RWPE2 (cell line): ENCODE results near the gene C9orf153.
A peak's percentile ranks its signal among the peaks of the same experiment; 100 is the strongest.

ENCODE experiments used
- ATAC-seq: fragments of 200-7000 bp; cut with Tn5 transposase; 3 replicates; pipeline ENCODE4 v1.9.1; 2021; ENCODE audit warnings: low read depth
- DNase-seq: peaks from one replicate; pipeline ENCODE4 v3.0.0-alpha.2; 2020; ENCODE audit warnings: low spot score
- H3K27ac ChIP-seq: fragments of 450-650 bp; 2 replicates; pipeline ENCODE4 v1.5.1; 2017; ENCODE audit warnings: mild to moderate bottlenecking; ENCODE audit not compliant: poor library complexity, severe bottlenecking
- H3K27me3 ChIP-seq: fragments of 250-450 bp; sonication (Bioruptor Pico); 2 replicates; pipeline ENCODE4 v1.5.1; 2021; ENCODE audit warnings: mild to moderate bottlenecking, moderate library complexity; ENCODE audit not compliant: insufficient read depth, poor library complexity, severe bottlenecking
- H3K36me3 ChIP-seq: fragments of 250-450 bp; sonication (Bioruptor Pico); 2 replicates; pipeline ENCODE4 v1.5.1; 2020; ENCODE audit warnings: low read depth, mild to moderate bottlenecking, moderate library complexity
- H3K4me1 ChIP-seq: fragments of 250-450 bp; sonication (Bioruptor Pico); 2 replicates; pipeline ENCODE4 v1.5.1; 2021; ENCODE audit warnings: mild to moderate bottlenecking, moderate library complexity; ENCODE audit not compliant: insufficient read depth, poor library complexity, severe bottlenecking
- H3K4me3 ChIP-seq: fragments of 250-450 bp; sonication (Bioruptor Pico); 2 replicates; pipeline ENCODE4 v1.5.1; 2021; ENCODE audit warnings: mild to moderate bottlenecking, moderate library complexity; ENCODE audit not compliant: severe bottlenecking
- H3K9me3 ChIP-seq: fragments of 250-450 bp; sonication (Bioruptor Pico); 2 replicates; pipeline ENCODE4 v1.5.1; 2021; ENCODE audit warnings: mild to moderate bottlenecking, moderate library complexity; ENCODE audit not compliant: severe bottlenecking
- TF ChIP-seq, protein P1 (sequence below): fragments of 450-650 bp; IDR thresholded peaks from one replicate; pipeline ENCODE4 v1.5.1; 2017; ENCODE audit warnings: mild to moderate bottlenecking, moderate library complexity; ENCODE audit not compliant: poor library complexity, severe bottlenecking

C9orf153 gene

DNA sequence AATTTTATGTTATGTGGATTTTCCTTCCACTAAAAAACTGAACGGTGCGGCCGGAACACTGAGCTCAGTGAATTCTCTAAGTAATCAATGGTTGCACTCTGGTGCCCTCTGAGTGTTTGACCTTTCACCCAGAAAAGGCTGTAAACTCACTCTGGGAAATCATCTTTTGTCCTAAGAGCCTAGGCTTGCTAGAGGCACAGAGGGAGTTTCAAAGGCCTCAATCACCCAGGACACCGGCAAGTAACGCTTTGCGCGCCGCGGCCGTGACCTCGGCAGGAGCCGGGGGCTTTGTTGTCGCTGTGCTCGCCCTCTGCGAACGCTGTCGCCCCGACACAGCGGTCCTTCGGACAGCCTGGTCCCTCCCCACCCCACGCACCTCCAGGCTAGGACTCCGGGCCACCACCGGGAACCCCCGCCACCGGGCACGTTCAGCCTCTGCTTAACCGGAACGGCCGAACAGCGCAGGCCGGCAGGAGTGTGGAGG, 22.2 kb upstream of the C9orf153 start:
- no peaks in the 10 kb centered on the region for H3K27me3 ChIP-seq
- no peaks in the 10 kb centered on the region for H3K9me3 ChIP-seq
- peak; percentile 61 for DNase-seq
- H3K4me3 ChIP-seq: peak overlapping the region; percentile 83
- peak; percentile 2; the same call in 2 of the 3 replicates for ATAC-seq
- peak overlapping the region; percentile 60 for H3K27ac ChIP-seq
- peaks cover 21% of the 10 kb centered on the region for H3K36me3 ChIP-seq
- TF ChIP-seq, protein P1, sequence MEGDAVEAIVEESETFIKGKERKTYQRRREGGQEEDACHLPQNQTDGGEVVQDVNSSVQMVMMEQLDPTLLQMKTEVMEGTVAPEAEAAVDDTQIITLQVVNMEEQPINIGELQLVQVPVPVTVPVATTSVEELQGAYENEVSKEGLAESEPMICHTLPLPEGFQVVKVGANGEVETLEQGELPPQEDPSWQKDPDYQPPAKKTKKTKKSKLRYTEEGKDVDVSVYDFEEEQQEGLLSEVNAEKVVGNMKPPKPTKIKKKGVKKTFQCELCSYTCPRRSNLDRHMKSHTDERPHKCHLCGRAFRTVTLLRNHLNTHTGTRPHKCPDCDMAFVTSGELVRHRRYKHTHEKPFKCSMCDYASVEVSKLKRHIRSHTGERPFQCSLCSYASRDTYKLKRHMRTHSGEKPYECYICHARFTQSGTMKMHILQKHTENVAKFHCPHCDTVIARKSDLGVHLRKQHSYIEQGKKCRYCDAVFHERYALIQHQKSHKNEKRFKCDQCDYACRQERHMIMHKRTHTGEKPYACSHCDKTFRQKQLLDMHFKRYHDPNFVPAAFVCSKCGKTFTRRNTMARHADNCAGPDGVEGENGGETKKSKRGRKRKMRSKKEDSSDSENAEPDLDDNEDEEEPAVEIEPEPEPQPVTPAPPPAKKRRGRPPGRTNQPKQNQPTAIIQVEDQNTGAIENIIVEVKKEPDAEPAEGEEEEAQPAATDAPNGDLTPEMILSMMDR: no peak
- H3K4me1 ChIP-seq: peaks cover 6% of the 10 kb centered on the region

DNA sequence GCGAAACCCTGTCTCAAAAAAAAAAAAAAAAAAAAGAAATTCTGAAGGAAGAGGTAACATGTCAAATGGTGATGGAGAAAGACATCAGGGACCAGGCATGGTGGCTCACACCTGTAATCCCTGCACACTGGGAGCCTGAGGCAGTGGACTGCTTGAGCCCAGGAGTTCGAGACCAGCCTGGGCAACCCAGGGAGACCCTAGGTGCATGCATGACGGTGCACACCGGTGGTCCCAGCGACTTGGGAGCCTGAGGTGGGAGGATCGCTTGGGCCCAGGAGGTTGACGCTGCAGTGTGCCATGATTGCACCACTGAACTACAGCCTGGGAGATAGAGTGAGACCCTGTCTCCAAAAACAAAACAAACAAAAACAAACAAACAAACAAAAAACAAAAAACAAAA, 21.1 kb upstream of the C9orf153 start:
- DNase-seq (no peak), ATAC-seq (no peak)
- Histone ChIP-seq H3K27ac (no peak overlapping the region), H3K36me3 (peaks cover 21% of the 10 kb centered on the region), H3K4me1 (peaks cover 6% of the 10 kb centered on the region), H3K9me3 (no peaks in the 10 kb centered on the region), H3K4me3 (no peak overlapping the region), H3K27me3 (no peaks in the 10 kb centered on the region)
- TF ChIP-seq, protein P1: no peak

DNA sequence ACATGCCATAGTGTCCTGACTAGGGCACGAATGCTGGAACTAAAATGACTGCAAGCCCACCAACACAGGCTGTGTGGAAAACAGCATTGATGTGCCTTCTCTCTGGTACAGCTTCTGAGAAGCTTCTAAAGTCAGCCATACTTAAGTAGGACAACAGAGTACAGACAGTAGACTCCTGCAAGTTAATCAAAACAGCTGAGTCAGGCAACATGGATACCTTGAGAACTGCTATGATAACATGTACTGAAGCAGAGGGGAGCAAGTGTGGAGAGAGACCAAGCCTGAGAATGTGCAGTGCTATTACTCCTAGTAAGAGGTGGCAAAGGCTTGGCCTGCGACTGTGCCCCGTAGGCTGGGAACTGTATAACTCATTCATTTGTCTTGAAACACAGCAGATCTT, 20.4 kb upstream of the C9orf153 start:
- ATAC-seq: no peak
- no peak overlapping the region for H3K27ac ChIP-seq
- H3K9me3 ChIP-seq: no peaks in the 10 kb centered on the region
- TF ChIP-seq, protein P1: no peak
- no peak overlapping the region for H3K4me3 ChIP-seq
- peaks cover 6% of the 10 kb centered on the region for H3K4me1 ChIP-seq
- H3K36me3 ChIP-seq: peaks cover 21% of the 10 kb centered on the region
- no peaks in the 10 kb centered on the region for H3K27me3 ChIP-seq
- DNase-seq: no peak

DNA sequence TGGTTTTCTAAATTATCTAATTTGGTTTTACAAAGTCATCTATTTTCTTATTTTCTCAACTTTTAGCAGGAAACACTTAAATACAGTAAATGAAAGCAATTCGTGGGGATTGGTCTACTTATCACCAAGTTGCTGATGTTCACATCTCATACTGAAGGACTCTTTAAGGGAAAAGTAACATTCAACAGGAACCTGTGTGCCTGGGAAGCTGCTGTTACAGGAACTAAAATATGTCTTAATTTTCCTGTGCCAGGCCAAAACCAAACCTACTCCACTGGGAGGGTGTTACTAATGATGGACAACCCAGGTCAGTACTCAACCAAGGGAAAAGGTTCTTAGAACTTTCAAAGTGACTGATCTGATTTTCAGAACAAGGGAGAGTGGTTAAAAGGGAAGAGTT, 17.6 kb upstream of the C9orf153 start:
- Histone ChIP-seq H3K27me3 (no peaks in the 10 kb centered on the region), H3K9me3 (no peaks in the 10 kb centered on the region), H3K4me3 (no peak overlapping the region), H3K4me1 (peaks cover 6% of the 10 kb centered on the region), H3K27ac (no peak overlapping the region), H3K36me3 (peaks cover 41% of the 10 kb centered on the region)
- DNase-seq (no peak), ATAC-seq (no peak)
- TF ChIP-seq, protein P1: no peak

DNA sequence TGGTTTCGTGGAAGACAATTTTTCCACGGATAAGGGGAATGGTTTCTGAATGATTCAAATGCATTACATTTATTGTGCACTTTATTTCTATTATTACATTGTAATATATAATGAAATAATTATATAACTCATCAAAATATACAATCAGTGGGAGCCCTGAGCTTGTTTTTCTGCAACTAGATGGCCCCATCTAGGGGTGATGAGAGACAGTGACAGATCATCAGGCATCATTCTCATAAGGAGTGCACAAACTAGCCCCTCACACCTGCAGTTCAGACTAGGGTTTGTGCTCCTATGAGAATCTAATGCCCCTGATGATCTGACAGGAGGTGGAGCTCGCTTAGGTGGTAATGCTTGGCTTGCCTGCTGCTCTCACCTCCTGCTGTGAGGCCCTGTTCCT, 16.5 kb upstream of the C9orf153 start:
- TF ChIP-seq, protein P1: peak; percentile 29
- Histone ChIP-seq H3K36me3 (peaks cover 52% of the 10 kb centered on the region), H3K27me3 (no peaks in the 10 kb centered on the region), H3K27ac (no peak overlapping the region), H3K4me1 (peaks cover under 1% of the 10 kb centered on the region), H3K9me3 (no peaks in the 10 kb centered on the region), H3K4me3 (no peak overlapping the region)
- DNase-seq (no peak), ATAC-seq (no peak)
